ENCODE results near the gene PLD1.

The PLD1 gene

DNA sequence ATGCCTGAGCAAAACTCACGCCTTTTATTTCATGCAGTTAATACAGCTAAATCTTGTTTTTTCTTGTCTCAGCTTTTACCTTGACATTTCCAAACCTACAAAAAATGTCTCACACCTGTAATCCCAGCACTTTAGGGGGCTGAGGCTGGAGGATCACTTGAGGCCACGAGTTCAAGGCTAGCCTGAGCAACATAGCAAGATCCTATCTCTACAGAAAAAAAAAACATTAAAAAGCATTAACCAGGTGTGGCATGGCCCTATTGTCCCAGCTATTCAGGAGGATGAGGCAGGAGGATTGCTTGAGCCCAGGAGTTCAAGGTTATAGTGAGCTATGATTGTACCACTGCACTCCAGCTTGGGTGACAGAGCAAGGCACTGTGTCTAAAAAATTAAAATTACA, 29.0 kb upstream of the PLD1 start:
- DNase-seq (ENCODE audit: low spot score) (no peak), FAIRE-seq (no peak)

DNA sequence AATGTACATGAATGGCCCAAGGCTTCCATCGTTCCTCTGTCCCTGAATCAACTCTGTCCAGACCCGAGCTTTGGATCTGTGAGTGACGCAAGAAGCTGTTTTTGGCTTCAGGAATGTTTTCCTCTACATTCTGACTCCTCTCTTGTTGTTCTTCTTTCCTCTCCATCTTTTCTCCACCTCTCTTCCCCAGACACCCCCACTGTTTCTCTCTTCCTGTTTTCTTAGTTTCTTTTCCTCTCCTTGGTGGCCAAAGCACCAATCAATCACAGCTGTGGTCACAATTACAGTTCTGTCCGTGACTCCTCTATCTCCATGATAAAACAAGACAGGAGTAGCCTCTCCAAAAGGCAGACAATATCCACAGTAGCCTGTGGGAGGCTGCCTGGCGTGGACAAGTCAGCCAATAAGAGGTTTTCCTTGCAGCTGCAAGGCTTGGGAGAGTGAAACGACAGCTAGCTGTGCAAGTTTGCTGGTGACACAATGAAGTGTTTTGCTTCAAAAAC, 28.0 kb upstream of the PLD1 start:
- no peak for FAIRE-seq
- peak; percentile 20 for DNase-seq (ENCODE audit: low spot score)

DNA sequence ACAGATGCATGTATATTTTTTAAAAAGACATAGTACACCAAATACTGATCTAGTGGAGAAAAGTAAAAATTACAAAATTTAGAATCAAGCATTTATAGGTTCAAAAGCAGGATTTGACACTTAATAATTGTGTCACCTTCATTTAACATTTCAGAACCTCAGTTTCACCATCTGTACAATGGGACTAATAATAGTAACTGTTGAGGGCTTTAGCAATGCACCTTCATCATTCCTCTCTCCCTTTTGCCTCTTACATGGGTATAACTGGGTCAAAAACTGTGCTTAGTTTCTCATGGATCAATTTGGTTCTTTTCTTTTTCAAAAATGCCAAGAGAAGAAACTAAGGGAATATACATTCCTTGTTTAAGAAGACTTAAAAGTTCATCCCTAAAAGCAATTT, 27.4 kb upstream of the PLD1 start:
- no peak for FAIRE-seq
- no peak for DNase-seq (ENCODE audit: low spot score)

DNA sequence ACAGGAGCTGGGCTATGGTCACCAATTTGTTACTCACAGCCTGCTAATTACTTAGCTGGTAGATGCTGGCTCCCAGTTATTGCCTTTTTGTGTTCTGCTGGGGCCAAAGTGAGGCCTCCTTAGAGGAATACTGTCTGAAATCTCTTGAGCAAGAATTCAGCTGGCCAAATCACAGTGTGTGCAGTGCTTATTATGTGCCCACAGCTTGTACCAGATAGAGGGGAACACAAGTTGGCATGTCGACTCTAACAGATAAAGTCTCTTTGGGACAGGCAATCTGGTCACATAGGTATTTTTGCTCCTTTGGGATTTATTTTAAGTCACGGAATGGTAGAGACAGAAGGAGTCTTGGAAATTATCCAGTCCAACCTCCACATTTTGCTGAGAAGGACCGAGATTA, 26.6 kb upstream of the PLD1 start:
- FAIRE-seq: no peak
- no peak for DNase-seq (ENCODE audit: low spot score)

DNA sequence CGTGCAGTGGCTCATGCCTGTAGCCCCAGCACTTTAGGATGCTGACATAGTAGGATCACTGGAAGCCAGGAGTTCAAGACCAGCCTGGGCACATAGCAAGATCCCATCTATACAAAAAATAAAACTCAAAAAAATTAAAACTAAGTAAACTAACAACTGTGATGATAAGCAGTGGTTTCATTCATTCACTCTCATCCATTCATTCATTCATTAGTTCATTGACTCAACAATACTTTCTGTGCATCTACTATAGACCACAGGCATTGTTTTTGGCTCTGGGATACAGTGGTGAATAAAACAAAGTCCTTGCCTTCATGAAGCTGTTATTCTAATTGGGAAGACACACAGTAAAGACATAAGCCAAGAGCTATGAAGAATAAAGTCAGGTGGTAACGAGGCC, 25.3 kb upstream of the PLD1 start:
- no peak for DNase-seq (ENCODE audit: low spot score)
- no peak for FAIRE-seq

DNA sequence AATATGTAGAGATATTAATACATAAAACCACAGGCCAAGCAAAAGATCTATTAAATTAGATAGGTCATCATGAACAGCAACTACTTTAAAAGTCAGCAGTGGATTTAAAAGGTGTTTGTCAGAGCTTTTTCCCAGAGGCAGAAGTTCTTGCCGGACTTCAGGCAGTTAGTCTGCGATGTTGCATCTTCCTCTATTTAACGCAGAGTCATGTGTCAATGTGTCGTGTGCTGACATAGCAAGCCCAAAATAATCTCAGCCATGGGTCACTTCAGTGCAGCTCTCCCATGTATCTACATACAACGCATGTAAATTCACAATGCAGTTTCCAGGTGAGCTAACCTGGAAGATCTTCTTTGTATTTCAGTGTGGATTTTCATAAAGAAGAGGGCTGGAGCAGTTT, 24.8 kb upstream of the PLD1 start:
- no peak for DNase-seq (ENCODE audit: low spot score)
- no peak for FAIRE-seq

DNA sequence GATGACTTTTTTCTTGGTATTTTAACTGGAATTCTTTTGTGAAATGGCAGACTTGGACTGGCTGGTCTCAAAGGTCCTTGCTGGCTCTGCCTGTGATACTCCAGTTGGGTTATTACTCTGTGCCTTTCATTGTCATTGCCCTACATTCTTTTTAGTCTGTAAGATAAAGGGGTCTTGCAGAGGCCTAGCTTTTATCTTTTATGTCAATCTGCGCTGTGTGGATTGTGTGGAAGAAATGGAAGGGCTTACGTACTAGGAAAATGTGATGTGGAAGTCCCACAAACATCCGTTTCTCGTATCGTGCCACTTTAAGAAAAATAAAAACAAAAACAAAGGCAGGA, 24.1 kb upstream of the PLD1 start:
- DNase-seq (ENCODE audit: low spot score) (no peak), FAIRE-seq (no peak)

DNA sequence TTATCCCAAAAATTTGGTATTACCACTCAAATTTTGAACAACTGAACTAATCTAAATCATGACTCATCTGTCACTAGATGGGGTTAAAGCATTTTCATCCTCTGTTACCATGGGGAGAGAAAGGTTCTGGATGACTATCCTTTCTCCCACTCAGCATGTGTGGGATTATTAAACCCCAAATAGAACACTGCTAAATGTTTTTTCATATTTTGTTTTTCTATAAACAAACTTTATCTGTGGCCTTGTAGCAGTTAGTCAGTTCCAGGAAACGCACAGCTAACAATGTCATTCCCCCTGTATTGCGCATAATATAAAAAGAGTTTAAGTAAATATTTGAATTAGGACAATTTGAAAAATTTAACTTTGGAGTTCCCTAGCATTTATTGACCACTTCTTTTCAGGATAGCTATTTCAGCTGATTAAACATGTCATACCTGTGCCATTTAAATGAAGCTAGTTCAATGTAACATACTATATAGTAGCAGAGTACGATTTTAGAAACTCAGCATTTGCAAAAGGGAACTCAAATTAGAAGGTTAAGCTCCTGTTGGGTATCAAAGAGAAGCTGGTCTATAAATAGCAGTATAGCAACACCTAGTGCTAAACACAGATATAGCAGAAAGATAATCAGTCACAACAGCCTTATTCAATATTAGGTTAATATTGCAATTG, 23.6 kb upstream of the PLD1 start:
- no peak for DNase-seq (ENCODE audit: low spot score)

DNA sequence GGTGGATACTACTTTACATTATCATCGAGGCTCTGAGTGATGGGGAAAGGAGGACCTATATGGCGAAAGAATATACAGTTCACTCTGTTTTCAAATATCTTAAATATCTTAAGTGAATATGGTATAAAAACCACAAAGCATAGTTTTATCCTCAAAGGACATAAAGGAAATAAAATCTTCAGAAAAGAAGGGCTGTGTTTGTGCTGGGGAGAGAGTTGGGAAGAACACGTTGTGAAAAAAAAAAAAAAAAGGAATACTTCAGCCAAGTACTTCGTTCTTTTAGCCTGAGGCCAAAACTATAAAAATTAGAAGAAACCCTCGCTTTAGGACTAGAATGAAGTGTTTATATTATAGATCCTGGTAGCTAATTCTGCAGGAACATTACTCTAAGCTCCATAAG, 22.7 kb upstream of the PLD1 start:
- DNase-seq (ENCODE audit: low spot score) (no peak), FAIRE-seq (no peak)

More for the DNA sequence above, 23.6 kb upstream of the PLD1 start:
- FAIRE-seq: no peak

DNA sequence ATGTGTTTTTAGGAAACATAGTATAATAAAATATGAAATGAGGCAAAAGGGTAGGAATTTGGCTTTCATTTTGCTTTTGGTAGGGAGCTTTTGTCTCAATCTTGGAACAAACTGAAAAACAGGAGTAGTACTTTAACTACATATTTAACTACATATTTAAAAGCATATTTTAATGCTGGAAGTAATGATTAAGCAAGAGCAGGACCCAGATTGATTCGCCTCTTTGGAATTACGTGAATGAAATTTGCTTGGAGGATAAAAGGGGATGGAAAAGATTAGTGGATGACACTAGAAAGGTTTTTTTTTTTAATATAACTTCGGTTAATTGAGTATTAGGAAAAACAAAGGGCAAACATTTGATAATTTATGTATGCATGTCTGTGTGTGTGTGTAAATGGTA, 21.7 kb upstream of the PLD1 start:
- DNase-seq (ENCODE audit: low spot score) (no peak), FAIRE-seq (no peak)

DNA sequence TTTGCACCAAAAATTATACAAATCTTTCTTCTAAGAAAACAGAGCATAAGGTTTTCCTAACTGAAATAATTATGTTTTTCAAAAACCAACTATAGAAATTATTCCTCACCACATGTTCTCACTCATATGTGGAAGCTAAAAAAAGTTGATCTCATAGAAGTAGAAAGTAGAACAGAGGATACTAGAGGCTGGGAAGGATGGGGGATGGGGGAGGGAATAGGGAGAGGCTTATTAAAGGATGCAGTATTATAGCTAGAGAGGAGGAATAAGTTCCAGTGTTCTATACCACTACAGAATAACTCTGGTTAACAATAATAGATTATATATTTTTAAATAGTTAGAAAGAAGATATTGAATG, 20.2 kb upstream of the PLD1 start:
- no peak for FAIRE-seq
- no peak for DNase-seq (ENCODE audit: low spot score)

DNA sequence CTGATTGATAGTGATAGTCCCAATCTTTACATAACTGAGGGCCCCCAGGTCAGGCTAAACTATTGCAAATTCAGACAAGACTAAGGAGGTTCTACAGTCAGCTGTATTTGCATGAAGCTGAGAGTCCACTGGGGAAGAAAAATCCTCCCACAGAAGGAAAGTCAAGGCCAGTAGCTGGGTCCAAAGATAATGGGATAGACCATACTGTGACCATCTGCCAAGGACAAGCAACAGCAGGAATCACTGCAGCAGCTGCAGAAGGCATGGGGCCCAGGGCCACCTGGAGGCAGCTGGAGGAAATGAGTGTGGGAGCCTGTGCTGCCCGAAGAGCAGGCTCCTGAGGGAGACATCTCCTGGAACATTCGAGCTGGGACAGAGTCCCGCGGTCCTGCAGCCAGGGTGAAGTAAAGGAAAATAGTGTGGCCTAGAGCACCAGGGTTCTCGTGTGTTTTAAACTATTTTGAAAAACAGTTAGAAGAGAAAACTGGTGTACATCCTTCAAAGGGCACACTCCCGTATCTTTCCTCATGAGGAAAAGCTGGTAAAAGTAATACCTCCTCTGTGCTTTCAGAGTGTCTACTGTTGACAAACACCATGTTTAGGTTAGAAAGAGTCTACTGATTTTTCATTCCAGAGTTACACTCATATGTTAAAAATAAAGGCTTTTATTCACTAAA, 19.7 kb upstream of the PLD1 start:
- FAIRE-seq: no peak
- DNase-seq (ENCODE audit: low spot score): peak; percentile 63

DNA sequence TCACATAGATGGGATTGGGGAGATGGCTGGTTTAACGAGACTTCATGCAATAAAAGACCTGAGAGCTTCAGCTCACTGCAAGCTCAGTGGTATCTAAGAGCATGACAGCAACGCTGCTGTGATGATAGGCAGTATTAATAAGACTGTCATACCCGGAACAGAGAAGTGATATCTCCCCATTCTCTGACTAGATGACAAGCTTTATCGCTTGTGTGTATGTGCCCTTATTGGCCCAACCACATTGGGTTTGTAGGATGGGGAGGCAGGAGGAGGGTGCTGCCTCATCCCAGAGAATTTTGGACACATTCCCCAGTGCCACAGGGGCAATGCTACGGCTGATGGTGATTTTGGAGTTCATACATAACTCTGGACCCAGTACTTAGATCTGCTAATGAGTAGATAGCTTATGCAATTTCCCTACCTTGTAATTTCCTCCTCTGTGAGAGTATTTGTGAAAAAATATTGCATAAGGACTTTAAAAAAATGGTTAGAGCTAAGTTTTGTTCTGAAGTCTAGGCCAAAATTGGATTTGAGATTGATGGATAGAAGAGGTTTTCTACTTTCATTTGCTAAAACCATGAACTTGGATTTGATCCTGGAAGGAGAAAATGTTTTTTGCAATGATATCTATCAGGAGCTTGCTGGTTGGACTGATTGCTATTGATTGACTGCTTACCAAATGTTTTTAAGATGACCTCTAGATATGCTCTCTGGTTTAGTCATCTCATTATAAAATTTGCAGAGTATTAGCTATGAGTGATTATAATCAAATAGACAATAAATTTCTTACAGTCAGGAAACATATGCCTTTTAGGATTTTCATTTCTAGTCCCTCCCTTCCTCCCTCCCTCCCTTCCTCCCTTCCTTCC, 18.9 kb upstream of the PLD1 start:
- FAIRE-seq (no peak), DNase-seq (ENCODE audit: low spot score) (no peak)

DNA sequence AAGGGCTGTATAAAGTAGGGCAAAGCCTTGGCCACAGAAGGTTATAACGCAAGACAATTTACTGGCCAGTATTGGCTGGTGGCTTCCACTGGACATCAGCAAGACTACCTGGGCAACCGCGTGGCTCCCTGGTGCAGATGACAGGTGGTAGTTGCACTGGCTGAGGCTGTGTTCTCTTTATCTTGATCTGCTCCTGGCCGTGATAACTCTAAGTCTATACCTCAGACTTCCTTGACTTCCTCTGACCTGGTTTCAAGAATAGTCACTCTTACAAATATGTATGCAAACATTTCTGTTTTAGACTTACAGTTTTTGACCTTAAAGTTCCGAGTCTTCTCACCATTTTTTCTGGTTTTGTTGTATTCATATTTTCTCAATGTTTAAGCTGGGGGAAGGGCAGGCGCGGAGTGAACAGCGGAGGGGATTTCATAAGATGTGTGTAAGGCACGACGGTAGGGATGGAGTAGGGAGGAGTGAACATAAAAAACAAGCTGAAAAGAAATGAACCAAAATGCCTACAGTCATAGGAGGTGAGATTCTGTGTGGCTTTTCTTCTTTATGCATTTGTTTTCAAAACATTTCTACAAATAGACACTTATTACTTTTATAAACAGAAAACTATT, 17.7 kb upstream of the PLD1 start:
- FAIRE-seq (no peak), DNase-seq (ENCODE audit: low spot score) (no peak)

DNA sequence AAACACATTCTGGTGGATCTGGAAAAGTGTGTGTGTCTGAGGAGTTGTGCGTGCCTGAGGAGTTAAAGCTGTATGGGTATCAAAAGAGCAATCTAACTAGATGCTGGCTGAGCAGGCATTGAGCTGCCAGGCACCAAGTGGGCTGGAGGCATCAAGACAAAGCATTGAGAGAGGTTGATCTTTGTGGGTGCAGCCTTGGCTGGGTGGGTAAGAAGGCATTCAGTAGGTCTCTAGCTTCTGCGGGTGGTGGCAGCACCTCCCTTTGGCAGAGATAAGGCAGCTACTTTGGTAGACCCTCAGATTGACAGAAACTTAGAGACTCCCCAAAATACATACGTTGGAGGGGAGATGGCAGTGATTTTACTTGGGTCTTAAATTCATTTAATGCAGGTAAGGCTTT, 17.1 kb upstream of the PLD1 start:
- FAIRE-seq (no peak), DNase-seq (ENCODE audit: low spot score) (no peak)

DNA sequence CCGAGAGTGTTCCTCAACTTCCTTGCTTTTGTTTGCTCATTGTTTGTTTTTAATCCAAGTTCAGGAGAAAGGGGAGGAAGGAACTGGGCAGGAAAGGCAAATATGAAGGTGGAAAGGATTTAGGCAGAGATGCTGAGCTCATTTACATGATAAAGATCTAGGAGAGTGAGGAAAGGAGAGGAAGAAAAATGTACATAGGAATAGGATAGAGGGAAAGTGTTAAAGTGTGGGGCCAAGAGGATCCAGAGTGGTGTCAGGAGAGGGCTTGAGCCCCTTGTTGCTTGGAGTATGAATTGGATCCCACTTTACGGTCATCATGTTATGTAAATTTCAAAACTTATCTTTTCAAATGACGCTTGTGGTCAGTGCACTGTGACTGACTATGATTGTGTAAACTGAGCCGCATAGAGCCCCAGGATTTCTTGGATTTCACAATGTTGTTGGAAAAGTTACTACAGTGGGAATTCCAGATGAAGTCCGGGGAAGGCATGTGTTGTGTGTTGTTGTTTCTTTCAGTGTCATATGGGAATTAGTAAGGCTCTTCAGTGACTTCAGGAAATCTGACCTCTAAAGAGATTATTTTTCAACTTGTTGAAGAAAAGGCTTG, 15.0 kb upstream of the PLD1 start:
- DNase-seq (ENCODE audit: low spot score) (no peak), FAIRE-seq (no peak)

DNA sequence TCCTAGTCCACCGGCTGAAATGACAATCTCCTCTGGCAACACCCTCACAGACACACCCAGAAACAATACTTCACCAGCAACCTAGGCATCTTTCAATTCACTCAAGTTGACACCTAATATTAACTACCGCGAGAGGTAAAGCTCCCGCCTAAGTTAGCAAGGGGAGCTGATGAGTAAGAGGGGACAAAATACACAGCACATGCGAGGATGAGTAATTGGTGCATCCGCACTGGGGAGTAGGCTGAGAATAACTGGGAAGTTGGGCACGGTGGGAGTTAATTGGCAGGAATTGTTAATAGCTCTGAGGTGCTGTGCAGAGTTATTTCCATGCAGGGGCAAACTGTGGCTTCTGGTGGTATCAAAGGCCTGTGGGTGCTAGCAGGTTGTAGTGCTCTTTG, 14.5 kb upstream of the PLD1 start:
- FAIRE-seq (no peak), DNase-seq (ENCODE audit: low spot score) (peak; percentile 49)

DNA sequence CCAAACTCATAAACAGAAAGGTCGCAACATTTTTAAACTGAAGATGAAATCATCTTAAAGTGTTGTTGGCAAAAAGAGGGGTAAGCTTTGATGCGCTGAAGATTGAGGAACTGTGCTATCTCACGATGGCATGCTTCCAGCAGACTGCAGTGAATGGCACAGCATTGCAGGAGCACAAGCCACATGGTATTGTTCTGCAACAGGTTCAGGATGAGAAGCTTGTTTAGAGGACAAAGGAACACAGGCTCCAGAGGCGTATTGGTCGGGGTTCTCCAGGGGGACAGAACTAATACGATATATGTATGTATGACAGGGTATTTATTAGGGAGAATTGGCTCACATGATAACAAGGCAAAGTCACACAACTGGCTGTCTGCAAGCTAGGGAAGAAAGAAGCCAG, 13.8 kb upstream of the PLD1 start:
- FAIRE-seq: no peak

DNA sequence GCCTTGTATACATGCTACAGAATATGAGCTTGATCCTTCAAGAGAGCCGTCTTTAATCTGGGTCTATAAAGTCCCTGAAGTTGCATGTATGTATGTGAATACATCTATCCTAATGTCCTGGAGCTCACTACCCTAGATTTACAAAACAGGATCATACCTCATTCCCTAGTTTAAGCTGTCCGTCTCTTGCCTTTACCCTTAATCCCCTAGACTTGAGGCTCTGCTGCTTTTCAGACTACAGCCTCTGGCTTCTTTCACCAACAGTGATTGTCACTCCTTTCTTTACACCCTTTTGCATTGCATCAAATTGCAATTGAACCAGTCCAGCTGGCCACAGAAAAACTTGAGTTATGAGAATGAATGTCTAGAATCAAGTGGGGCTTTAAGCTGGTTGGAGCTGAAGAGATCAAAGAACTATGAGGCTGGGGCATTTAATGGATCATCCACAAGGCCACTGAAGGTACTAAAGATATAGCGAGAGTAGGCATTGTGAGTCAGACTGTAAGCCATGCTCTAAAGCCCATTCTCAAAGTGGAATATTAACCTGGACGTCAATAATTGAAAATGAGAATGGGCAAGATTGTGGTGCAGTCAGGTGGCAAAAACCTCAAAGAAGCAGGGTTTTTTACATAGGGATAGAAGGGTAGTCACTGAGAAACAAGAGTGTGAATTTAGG, 12.3 kb upstream of the PLD1 start:
- FAIRE-seq (no peak), DNase-seq (ENCODE audit: low spot score) (no peak)

More for the DNA sequence above, 13.8 kb upstream of the PLD1 start:
- no peak for DNase-seq (ENCODE audit: low spot score)

DNA sequence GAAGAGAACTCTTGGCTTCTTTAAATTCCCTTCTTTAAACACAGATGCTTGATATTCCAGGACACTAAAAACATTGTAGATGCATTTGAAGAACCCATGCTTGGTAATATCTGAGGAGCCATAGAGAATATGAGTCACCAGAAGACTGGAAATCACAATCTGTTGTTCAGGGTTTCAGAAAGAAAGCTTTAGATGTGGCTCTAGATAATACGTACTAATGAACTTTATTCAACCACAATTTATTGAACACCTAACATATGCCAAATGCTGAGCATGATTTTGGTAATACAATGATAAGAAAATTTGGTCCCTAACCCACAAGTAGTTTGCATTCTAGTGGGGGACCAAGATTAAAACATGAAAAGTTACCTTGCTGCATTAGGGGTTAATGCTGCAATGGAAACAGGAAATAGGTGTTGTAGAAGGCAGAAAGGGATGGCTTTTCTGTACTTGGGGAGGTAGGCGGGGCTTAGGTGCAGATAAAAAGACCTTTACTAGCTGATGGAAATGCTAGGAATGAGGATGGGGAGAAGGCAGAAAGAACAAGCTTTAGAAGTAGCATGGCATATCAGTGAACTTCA, 11.6 kb upstream of the PLD1 start:
- DNase-seq (ENCODE audit: low spot score) (no peak), FAIRE-seq (no peak)

DNA sequence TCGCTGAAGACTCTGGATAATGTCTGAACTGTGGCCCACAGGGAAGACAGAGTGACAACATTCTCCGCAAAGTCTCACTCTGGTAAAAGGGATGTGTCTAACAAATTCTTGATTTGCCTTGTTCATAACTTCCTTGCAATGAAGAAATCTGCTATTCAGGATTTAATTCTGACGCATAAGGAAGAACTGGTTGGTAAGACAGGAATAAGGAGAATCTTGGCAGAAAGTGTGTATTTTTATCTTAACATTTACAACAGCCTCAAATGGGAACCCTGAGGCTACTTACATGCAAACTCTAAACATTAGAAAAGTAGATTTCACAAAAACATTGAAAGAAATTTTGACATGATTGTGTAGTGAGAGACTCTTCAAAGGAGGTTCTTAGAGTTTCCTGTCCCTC, 10.8 kb upstream of the PLD1 start:
- DNase-seq (ENCODE audit: low spot score) (no peak), FAIRE-seq (no peak)
